ENCODE data around the gene SUGCT. TPM values are rescaled to one million over a fixed set of nuclear protein-coding genes. Genes with fewer than 3 reads are reported as not detected.
A peak's percentile ranks its signal among the peaks of the same experiment; 100 is the strongest.

Gene SUGCT
- polyA plus RNA-seq, 1 of the 3 experiments (the other 2 are of a cell fraction), result 53.7 TPM

DNA sequence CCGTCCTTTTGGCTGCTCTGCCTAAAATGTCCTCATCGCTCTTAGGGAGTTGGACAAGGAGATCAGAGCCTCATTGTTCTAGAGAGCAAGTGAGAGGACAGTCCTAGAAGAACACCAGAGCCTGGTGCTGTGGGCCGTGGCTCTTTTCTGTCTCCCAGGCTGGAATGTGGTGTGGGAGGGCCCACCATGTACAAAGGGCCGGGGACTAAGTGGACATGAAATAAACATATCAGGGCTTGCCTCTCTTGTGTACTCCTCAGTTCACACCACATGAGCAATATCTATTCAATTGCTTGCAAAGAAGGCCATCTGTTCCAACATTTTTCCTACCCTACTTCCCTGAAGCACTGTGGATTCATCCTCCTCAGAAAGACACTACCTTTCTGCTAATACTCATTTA, 510.4 kb downstream of the SUGCT start:
- CTCF ChIA-PET, result interaction anchor here (1.1 to 1.4 kb wide), 2 partner anchors 10 to 358 kb away, joined by 3 to 4 read pairs; no protein-coding TSS in a partner anchor
- DNase-seq, result no peak
- H3K79me2 ChIP-seq (ENCODE audit: insufficient read depth), result peaks cover 82% of the 10 kb centered on the region; the same call in 1 of the 2 replicates
- H3K4me3 ChIP-seq (ENCODE audit: low read depth in 2 of 2, low read length in 1 of 2), result no peak overlapping the region
- H3K27me3 ChIP-seq (ENCODE audit: insufficient read depth), result no peaks in the 10 kb centered on the region
- H4K20me1 ChIP-seq (ENCODE audit: insufficient read depth), result 0 out of 2 replicates have a peak, but pooled peaks cover 5% of the 10 kb centered on the region
- POLR2A ChIA-PET, result no interaction called here
- no peaks in the 10 kb centered on the region for H3K9me2 ChIP-seq
- peaks cover 3% of the 10 kb centered on the region for H3F3A ChIP-seq (replicated peaks; ENCODE audit: insufficient read depth)
- TF ChIP-seq GATA2 (CRISPR knock-in tag; IDR thresholded peaks at IDR 0.05), result no peak
- no peak for TF ChIP-seq TEAD4 (IDR thresholded peaks at IDR 0.05; ENCODE audit: borderline replicate concordance, insufficient read depth)
- TF ChIP-seq NRF1 (IDR thresholded peaks at IDR 0.05; ENCODE audit: low read depth, low read length), result no peak
- TF ChIP-seq, protein P1, sequence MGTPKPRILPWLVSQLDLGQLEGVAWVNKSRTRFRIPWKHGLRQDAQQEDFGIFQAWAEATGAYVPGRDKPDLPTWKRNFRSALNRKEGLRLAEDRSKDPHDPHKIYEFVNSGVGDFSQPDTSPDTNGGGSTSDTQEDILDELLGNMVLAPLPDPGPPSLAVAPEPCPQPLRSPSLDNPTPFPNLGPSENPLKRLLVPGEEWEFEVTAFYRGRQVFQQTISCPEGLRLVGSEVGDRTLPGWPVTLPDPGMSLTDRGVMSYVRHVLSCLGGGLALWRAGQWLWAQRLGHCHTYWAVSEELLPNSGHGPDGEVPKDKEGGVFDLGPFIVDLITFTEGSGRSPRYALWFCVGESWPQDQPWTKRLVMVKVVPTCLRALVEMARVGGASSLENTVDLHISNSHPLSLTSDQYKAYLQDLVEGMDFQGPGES (IDR thresholded peaks at IDR 0.05; ENCODE audit: low read depth, low read length), result no peak
- no peak for TF ChIP-seq RXRA (IDR thresholded peaks at IDR 0.05; ENCODE audit: borderline replicate concordance, low read depth)
- TF ChIP-seq, protein P2, sequence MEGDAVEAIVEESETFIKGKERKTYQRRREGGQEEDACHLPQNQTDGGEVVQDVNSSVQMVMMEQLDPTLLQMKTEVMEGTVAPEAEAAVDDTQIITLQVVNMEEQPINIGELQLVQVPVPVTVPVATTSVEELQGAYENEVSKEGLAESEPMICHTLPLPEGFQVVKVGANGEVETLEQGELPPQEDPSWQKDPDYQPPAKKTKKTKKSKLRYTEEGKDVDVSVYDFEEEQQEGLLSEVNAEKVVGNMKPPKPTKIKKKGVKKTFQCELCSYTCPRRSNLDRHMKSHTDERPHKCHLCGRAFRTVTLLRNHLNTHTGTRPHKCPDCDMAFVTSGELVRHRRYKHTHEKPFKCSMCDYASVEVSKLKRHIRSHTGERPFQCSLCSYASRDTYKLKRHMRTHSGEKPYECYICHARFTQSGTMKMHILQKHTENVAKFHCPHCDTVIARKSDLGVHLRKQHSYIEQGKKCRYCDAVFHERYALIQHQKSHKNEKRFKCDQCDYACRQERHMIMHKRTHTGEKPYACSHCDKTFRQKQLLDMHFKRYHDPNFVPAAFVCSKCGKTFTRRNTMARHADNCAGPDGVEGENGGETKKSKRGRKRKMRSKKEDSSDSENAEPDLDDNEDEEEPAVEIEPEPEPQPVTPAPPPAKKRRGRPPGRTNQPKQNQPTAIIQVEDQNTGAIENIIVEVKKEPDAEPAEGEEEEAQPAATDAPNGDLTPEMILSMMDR (IDR thresholded peaks at IDR 0.05), result no peak
- TF ChIP-seq JUND (IDR thresholded peaks at IDR 0.05), result no peak
- TF ChIP-seq, protein P3, sequence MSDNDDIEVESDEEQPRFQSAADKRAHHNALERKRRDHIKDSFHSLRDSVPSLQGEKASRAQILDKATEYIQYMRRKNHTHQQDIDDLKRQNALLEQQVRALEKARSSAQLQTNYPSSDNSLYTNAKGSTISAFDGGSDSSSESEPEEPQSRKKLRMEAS (IDR thresholded peaks at IDR 0.05; ENCODE audit: low read depth), result no peak
- no peak for TF ChIP-seq RAD21 (IDR thresholded peaks at IDR 0.05; ENCODE audit: low read length)
- no peak for TF ChIP-seq MEF2A (IDR thresholded peaks at IDR 0.05; ENCODE audit: borderline replicate concordance, low read depth)
- peak overlapping the region in 1 of 2 experiments; percentile 87; a peak in 2 of 4 replicates for H3K27ac ChIP-seq (ENCODE audit: low read depth in 2 of 2, low read length in 1 of 2)
- no peak overlapping the region for H3K9ac ChIP-seq
- no peak overlapping the region for H3K4me2 ChIP-seq
- H3K9me3 ChIP-seq, result no peaks in the 10 kb centered on the region
- peaks cover 3 to 14% of the 10 kb centered on the region in 2 experiments for H3K36me3 ChIP-seq (replicated peaks in 1 of 2; ENCODE audit: control insufficient read depth in 1 of 2, insufficient read depth in 2 of 2, low read length in 1 of 2)
- 93% methylated on average over 4 of the region's 4 CpGs for WGBS (ENCODE audit: low lambda C conversion rate)
- H2AFZ ChIP-seq (ENCODE audit: low read depth), result no peak overlapping the region
- H3K4me1 ChIP-seq (ENCODE audit: control insufficient read depth in 1 of 2, insufficient read depth in 2 of 2, low read depth in 1 of 2, low read length in 1 of 2), result peaks cover 0 to 34% of the 10 kb centered on the region in 2 experiments; a peak in 2 of 4 replicates

DNA sequence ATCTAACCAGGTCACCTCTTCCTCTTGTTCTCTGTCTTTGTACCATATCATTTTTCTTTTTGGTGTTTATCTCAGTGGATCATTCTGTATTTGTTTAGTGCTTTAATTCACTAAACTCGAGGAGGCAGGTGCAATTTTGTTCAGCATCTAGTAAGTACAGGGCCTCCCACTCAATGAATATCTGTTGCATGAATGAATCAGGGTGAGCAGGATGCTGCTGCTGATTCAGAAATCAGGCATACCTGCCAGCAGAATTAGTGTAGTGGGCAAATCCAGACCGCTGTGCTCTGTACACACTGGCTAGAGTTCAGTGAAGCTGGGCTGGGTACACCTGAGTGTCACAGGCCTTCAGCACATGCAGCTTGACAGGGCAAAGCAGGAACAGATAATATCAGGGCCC, 511.9 kb downstream of the SUGCT start:
- peaks cover 0 to 28% of the 10 kb centered on the region in 2 experiments; a peak in 2 of 4 replicates for H3K4me1 ChIP-seq (ENCODE audit: control insufficient read depth in 1 of 2, insufficient read depth in 2 of 2, low read depth in 1 of 2, low read length in 1 of 2)
- peaks cover 4% of the 10 kb centered on the region for H3F3A ChIP-seq (replicated peaks; ENCODE audit: insufficient read depth)
- ChIA-PET CTCF (interaction anchor here (1.0 to 1.4 kb wide), 3 partner anchors 9 to 32 kb away, joined by 3 to 4 read pairs (median 3); no protein-coding TSS in a partner anchor), POLR2A (no interaction called here)
- 0 out of 2 replicates have a peak, but pooled peaks cover 5% of the 10 kb centered on the region for H4K20me1 ChIP-seq (ENCODE audit: insufficient read depth)
- DNase-seq, result no peak
- no peak overlapping the region; a peak in 1 of 4 replicates for H3K27ac ChIP-seq (ENCODE audit: low read depth in 2 of 2, low read length in 1 of 2)
- H3K9ac ChIP-seq, result no peak overlapping the region
- peaks cover 4 to 20% of the 10 kb centered on the region in 2 experiments for H3K36me3 ChIP-seq (replicated peaks in 1 of 2; ENCODE audit: control insufficient read depth in 1 of 2, insufficient read depth in 2 of 2, low read length in 1 of 2)
- WGBS (ENCODE audit: low lambda C conversion rate), result 77% methylated on average over 2 of the region's 2 CpGs
- no peak overlapping the region for H3K4me3 ChIP-seq (ENCODE audit: low read depth in 2 of 2, low read length in 1 of 2)
- no peak overlapping the region for H3K4me2 ChIP-seq
- H3K9me3 ChIP-seq, result no peaks in the 10 kb centered on the region
- no peaks in the 10 kb centered on the region for H3K27me3 ChIP-seq (ENCODE audit: insufficient read depth)
- H2AFZ ChIP-seq (ENCODE audit: low read depth), result no peak overlapping the region
- H3K9me2 ChIP-seq, result no peaks in the 10 kb centered on the region
- peaks cover 81% of the 10 kb centered on the region; the same call in 1 of the 2 replicates for H3K79me2 ChIP-seq (ENCODE audit: insufficient read depth)
- TF ChIP-seq SMC3 (IDR thresholded peaks at IDR 0.05; ENCODE audit: low read depth, low read length) (no peak), USF1 (IDR thresholded peaks at IDR 0.05; ENCODE audit: borderline replicate concordance, low read depth) (no peak), CHD2 (IDR thresholded peaks at IDR 0.05; ENCODE audit: low read length, partially characterized antibody) (no peak), FOSL2 (IDR thresholded peaks at IDR 0.05; ENCODE audit: borderline replicate concordance, low read depth) (no peak), TCF12 (IDR thresholded peaks at IDR 0.05) (no peak), TAF1 (IDR thresholded peaks at IDR 0.05; ENCODE audit: borderline replicate concordance, low read depth, low read length) (no peak), FOXJ3 (CRISPR knock-in tag; IDR thresholded peaks at IDR 0.05) (no peak), RFX5 (IDR thresholded peaks at IDR 0.05; ENCODE audit: low read length) (no peak), JUND (IDR thresholded peaks at IDR 0.05) (no peak)
- TF ChIP-seq, protein P1 (IDR thresholded peaks at IDR 0.05; ENCODE audit: low read depth, low read length), result no peak
- TF ChIP-seq, protein P4, sequence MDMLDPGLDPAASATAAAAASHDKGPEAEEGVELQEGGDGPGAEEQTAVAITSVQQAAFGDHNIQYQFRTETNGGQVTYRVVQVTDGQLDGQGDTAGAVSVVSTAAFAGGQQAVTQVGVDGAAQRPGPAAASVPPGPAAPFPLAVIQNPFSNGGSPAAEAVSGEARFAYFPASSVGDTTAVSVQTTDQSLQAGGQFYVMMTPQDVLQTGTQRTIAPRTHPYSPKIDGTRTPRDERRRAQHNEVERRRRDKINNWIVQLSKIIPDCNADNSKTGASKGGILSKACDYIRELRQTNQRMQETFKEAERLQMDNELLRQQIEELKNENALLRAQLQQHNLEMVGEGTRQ (IDR thresholded peaks at IDR 0.05; ENCODE audit: borderline replicate concordance, low read depth, low read length), result no peak

Measured in SK-N-SH (cell line).